ENCODE results near the gene ALDH3A1.
"Not testable (repeated sequence)": the region's sequence is repeated elsewhere in the genome, so short reads cannot be mapped to it uniquely, and the experiment has no call there.

ALDH3A1 gene

DNA sequence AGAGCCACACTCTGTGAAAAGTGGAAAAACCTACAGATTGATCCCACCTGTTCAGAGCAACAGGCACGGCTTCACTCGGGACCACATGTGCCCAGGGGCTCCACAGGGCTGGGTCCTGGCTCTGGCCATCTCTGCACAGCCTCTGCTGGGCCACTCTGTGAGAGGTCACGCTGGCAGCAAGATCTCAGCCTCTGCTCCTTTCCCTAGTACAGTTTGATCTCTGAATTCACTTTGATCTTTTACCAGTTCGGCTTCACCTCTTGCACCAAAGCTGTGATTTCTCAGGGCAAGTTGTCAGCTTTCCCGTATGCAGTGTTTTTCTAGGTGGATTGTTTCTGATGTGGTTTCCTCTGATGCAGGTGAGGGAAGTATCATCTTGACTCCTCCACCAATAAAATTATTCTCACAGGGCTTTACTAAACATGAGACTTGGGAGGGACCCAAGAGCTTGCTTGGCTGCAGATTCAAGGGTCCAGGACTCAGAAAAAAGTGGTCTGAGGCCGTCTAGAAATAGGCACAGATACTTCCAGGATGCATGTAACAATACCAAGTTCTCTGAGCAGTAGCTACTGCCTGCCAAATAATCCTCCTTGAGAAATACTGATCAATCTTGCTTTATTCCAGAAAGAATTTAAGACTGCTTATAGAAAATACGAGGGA lies 24.0 kb upstream of the ALDH3A1 start:
- FAIRE-seq: no peak
- TF ChIP-seq PAX5 (IDR thresholded peaks at IDR 0.05; ENCODE audit: insufficient read depth, low read length, severe bottlenecking): no peak
- no peak for TF ChIP-seq POLR2A (IDR thresholded peaks at IDR 0.05; ENCODE audit: low read depth, low read length)
- TF ChIP-seq POLR2AphosphoS5 (IDR thresholded peaks at IDR 0.05; ENCODE audit: low read depth, low read length): no peak
- no peak for TF ChIP-seq TAF1 (IDR thresholded peaks at IDR 0.05; ENCODE audit: low read depth, low read length)
- no peak for TF ChIP-seq SPI1 (IDR thresholded peaks at IDR 0.05; ENCODE audit: low read depth, low read length)
- no peak for DNase-seq (ENCODE audit: insufficient read length, low spot score)

DNA sequence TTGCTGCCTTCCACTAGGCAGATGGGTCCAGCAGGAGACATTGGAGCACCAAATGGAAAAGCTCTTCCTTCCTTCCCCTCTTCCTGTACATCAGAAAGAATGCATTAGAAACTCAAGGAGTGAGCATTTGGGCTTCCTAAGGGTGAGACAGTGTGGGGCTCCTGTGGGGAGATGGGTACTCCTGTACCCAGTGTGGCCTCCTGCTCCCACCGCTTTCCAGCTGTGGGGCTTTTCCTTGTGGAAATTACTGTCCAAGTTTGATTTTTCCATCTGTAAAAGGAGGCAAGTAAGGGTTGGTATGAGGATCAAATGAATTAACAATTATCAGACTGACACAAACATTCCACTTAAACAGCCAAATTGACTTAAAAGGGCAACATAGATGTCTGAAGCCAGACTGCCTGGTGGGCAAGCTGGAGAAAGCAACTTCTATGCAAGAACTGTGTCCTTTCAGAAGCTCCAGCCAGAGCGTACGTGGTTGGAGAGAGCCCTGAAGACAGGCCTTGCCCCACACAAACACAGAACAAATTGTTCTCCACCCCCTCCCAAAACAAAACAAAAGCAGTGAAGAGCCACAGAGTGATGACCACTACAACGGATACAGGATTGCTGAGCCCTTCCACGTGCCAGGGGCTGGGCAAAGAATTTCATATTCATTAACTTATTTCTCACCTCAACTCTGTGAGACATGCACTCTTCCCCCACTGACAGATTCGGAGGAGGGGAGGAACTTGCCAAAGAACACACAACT lies 23.1 kb upstream of the ALDH3A1 start:
- DNase-seq (ENCODE audit: insufficient read length, low spot score): no peak
- TF ChIP-seq POLR2AphosphoS5 (IDR thresholded peaks at IDR 0.05; ENCODE audit: low read depth, low read length) (no peak), POLR2A (IDR thresholded peaks at IDR 0.05; ENCODE audit: low read depth, low read length) (no peak), SPI1 (IDR thresholded peaks at IDR 0.05; ENCODE audit: low read depth, low read length) (no peak), TAF1 (IDR thresholded peaks at IDR 0.05; ENCODE audit: low read depth, low read length) (no peak), POU2F2 (IDR thresholded peaks at IDR 0.05; ENCODE audit: low read depth, low read length) (no peak), PAX5 (IDR thresholded peaks at IDR 0.05; ENCODE audit: insufficient read depth, low read length, severe bottlenecking) (no peak)
- no peak for FAIRE-seq

DNA sequence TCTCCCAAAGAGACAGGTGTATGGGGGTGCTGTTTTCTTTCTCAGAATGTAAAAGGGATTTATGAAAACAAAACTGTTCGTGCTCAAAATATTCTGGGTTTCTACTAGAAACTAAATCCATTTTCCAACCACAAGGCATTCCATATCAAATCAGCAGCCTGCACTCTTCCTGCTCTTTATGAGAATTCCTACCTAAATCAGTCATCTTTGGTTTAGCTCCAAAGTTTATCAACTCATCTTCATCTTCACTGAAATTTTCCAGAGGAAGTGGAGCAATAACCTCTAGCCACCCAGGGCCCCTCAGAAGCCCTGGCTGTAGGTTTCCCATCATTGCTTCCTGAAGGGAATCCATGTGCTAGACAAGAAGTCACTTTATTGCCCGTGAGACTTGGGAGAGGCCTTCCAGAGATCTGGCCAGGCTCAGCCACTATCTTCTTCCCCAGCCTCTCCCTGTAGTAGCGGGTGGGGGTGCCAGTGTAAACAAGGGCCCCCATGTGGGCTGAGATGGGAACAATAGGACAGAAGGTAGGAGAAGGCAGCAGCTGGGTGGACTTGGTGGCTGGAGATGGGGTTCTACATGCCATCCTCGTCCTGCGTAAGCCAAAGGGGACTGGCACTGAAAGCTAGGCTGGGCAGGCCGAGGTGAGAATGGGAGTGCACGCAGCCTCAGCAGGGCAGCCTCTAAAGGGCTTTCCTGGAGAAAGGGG lies 22.0 kb upstream of the ALDH3A1 start:
- DNase-seq (ENCODE audit: insufficient read length, low spot score): no peak
- no peak for FAIRE-seq
- TF ChIP-seq POLR2AphosphoS5 (IDR thresholded peaks at IDR 0.05; ENCODE audit: low read depth, low read length) (no peak), SPI1 (IDR thresholded peaks at IDR 0.05; ENCODE audit: low read depth, low read length) (no peak), PAX5 (IDR thresholded peaks at IDR 0.05; ENCODE audit: insufficient read depth, low read length, severe bottlenecking) (no peak), TAF1 (IDR thresholded peaks at IDR 0.05; ENCODE audit: low read depth, low read length) (no peak), POU2F2 (IDR thresholded peaks at IDR 0.05; ENCODE audit: low read depth, low read length) (no peak), POLR2A (IDR thresholded peaks at IDR 0.05; ENCODE audit: low read depth, low read length) (no peak)

DNA sequence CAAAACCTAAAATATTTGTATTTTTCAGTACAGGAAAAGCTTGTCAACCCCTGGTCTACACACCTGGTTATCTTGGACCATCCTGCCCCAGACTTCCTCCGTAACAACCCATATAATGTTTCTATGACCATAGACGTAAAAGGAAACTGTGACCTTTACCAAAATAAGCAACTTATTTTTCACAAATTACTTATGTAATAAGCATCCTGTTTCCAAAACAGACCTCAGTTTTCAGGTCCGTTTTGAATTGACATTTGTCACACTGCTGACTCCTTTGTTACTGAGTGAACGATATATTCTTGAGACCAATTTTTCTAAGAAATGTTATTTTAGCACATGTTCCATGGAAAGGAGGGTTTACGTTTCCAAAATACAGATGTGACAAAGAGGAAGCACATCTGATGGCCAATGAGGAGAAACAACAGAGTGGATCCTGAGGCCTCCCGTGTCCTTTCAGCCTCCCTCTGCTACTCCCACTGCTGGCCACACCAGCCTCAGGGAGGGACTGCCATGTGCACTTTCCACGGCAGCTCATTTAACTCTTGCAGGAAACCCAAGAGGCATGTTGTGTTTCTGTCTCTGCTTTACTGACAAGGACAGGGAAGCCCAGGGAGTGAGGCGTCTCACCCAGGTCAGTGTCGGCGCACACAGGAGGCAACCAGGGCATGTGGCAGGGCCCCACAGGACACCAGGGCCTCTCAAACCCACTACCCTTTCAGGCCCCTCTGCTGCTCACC lies 20.1 kb upstream of the ALDH3A1 start:
- FAIRE-seq: peak; percentile 80
- TF ChIP-seq SPI1 (IDR thresholded peaks at IDR 0.05; ENCODE audit: low read depth, low read length) (peak; percentile 34; the same call in 1 of the 2 replicates), PAX5 (IDR thresholded peaks at IDR 0.05; ENCODE audit: insufficient read depth, low read length, severe bottlenecking) (no peak)
- no peak for DNase-seq (ENCODE audit: insufficient read length, low spot score)

DNA sequence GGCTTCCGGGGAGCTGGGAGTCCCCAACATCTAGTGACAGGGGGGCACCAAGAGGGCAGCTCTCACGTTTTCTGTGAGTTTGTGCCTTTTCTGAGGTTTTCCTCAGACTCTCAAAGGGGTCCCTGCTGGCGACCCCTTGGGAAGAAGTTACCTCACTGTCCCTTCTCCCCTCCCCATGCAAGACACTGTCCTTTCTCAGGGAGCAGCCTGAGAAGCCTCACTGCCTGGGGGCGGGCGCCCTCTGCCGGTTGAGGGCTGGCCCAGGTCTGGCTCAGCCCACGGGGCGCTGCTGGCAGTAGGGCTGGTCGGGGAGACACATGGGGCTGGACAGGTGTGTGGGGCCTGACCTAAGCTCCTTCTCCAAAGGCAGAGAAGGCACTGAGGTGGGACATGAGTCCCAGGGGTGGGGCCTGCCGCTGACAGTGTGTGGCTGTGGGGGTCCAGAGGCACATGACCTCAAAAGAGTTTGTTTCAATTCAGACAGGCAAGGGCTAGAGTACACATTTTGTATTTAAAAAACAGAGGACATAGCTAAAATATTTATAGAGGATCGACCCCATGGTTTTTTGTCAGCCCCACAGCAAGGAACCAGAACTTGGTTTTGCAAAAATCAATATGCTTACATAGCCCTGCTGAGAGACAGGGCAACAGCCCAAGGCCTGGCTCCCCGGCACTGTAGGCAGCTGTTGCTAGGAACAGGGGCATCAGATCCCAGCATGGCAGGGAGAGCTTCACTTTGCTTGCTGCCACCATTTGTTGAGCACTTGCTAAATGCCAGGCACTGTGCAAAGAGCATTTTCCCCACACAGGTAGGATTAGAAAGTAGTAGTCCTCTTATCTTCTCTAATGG lies 18.5 kb upstream of the ALDH3A1 start:
- peak; percentile 92 for FAIRE-seq
- no peak for TF ChIP-seq TAF1 (IDR thresholded peaks at IDR 0.05; ENCODE audit: low read depth, low read length)
- TF ChIP-seq POLR2A (IDR thresholded peaks at IDR 0.05; ENCODE audit: low read depth, low read length): no peak
- TF ChIP-seq SPI1 (IDR thresholded peaks at IDR 0.05; ENCODE audit: low read depth, low read length): no peak
- no peak for TF ChIP-seq PAX5 (IDR thresholded peaks at IDR 0.05; ENCODE audit: insufficient read depth, low read length, severe bottlenecking)
- TF ChIP-seq POLR2AphosphoS5 (IDR thresholded peaks at IDR 0.05; ENCODE audit: low read depth, low read length): no peak
- no peak for TF ChIP-seq POU2F2 (IDR thresholded peaks at IDR 0.05; ENCODE audit: low read depth, low read length)
- peak; percentile 73 for DNase-seq (ENCODE audit: insufficient read length, low spot score)

DNA sequence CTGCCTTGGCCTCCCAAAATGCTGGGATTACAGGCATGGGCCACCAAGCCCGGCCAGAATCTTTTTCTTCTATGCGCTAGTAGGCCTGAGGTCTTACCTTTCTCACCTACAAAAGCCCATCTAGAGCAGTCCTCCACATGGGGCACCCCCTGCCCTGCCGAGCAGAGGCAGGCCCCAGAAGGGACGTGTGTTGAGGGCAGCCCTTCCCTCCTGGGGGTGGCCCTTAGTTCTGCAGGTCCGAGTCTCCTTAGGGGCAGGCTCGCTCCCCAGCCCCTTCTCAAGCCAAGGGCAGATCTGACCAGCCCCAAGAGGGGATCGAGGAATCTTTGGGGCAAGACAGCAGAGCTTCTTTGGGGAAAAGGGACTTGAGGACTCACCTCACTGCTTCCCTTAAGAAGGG lies 17.9 kb upstream of the ALDH3A1 start:
- FAIRE-seq (no peak), DNase-seq (ENCODE audit: insufficient read length, low spot score) (no peak)
- TF ChIP-seq SPI1 (IDR thresholded peaks at IDR 0.05; ENCODE audit: low read depth, low read length): no peak
- no peak for TF ChIP-seq POU2F2 (IDR thresholded peaks at IDR 0.05; ENCODE audit: low read depth, low read length)
- no peak for TF ChIP-seq POLR2AphosphoS5 (IDR thresholded peaks at IDR 0.05; ENCODE audit: low read depth, low read length)

DNA sequence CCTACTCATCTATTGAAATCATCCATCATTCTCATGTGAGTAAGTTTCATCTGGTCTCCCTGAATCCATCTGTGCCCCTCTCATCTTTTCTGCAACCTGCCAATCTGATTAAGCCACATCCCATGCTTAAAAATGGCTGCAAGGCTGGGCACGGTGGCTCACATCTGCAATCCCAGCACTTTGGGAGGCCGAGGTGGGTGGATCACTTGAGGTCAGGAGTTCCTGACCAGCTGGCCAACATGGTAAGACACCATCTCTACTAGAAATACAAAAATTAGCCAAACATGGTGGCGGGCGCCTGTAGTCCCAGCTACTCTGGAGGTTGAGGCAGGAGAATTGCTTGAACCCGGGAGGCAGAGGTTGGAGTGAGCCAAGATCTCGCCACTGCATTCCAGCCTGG lies 15.9 kb upstream of the ALDH3A1 start:
- not testable (repeated sequence) for DNase-seq (ENCODE audit: insufficient read length, low spot score); FAIRE-seq

DNA sequence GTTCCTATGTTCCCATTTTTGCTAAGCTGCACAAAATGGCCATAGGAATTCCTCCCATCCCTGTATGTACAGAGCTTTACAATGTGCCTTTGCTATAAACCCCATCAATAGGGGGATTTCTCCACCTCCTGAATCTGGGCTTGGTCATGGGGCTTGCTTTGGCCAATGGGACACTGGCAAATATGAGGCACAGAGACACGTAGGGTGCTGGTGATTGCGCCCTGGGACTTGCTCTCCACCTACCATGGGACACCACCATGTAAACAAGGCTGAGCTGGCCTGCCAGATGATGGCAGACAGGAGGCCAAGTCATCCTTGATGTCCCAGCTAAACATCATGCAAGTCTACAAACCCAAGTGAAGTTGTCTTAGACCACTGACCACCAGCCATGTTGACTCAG lies 15.3 kb upstream of the ALDH3A1 start:
- FAIRE-seq (no peak), DNase-seq (ENCODE audit: insufficient read length, low spot score) (no peak)
- TF ChIP-seq POU2F2 (IDR thresholded peaks at IDR 0.05; ENCODE audit: low read depth, low read length): no peak
- no peak for TF ChIP-seq SPI1 (IDR thresholded peaks at IDR 0.05; ENCODE audit: low read depth, low read length)
- TF ChIP-seq TAF1 (IDR thresholded peaks at IDR 0.05; ENCODE audit: low read depth, low read length): no peak
- no peak for TF ChIP-seq PAX5 (IDR thresholded peaks at IDR 0.05; ENCODE audit: insufficient read depth, low read length, severe bottlenecking)
- no peak for TF ChIP-seq POLR2AphosphoS5 (IDR thresholded peaks at IDR 0.05; ENCODE audit: low read depth, low read length)
- TF ChIP-seq POLR2A (IDR thresholded peaks at IDR 0.05; ENCODE audit: low read depth, low read length): no peak

DNA sequence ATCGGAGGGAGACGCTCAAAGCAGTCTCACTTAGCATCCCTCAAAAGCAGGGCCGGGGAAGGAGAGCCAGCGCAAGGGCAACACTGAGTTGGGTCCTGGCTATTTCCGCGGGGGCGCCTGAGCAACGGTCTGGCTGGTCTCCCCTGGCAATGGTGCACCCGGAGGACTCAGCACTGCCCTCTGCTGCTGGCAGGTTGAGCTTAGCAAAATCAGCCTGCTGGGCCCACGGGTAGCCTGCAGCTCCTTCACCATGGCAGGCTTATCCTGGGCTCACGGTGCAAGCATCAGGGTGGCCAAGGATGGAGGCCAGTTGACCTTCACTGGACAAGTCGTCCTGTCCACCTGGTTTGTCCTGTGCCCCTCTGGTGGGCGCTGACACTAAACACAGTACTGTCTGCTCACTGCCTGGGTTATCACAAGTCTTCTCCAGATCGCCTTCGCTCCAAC lies 14.4 kb upstream of the ALDH3A1 start:
- TF ChIP-seq POLR2A (IDR thresholded peaks at IDR 0.05; ENCODE audit: low read depth, low read length) (no peak), TAF1 (IDR thresholded peaks at IDR 0.05; ENCODE audit: low read depth, low read length) (no peak), POU2F2 (IDR thresholded peaks at IDR 0.05; ENCODE audit: low read depth, low read length) (no peak), PAX5 (IDR thresholded peaks at IDR 0.05; ENCODE audit: insufficient read depth, low read length, severe bottlenecking) (no peak), POLR2AphosphoS5 (IDR thresholded peaks at IDR 0.05; ENCODE audit: low read depth, low read length) (no peak), SPI1 (IDR thresholded peaks at IDR 0.05; ENCODE audit: low read depth, low read length) (no peak)
- DNase-seq (ENCODE audit: insufficient read length, low spot score) (no peak), FAIRE-seq (peak; percentile 76)
